T-helper 2 cell (primary cell): ENCODE data around the gene SEMA4D.
"Not testable (repeated sequence)": the region's sequence is repeated elsewhere in the genome, so short reads cannot be mapped to it uniquely, and the experiment has no call there.

ENCODE experiments used
- DNase-seq, 5 experiments: peaks; one replicate each; pipeline versions ENCODE4 v3.0.0 to v3.0.0-alpha.2; 2012 to 2022

SEMA4D gene

DNA sequence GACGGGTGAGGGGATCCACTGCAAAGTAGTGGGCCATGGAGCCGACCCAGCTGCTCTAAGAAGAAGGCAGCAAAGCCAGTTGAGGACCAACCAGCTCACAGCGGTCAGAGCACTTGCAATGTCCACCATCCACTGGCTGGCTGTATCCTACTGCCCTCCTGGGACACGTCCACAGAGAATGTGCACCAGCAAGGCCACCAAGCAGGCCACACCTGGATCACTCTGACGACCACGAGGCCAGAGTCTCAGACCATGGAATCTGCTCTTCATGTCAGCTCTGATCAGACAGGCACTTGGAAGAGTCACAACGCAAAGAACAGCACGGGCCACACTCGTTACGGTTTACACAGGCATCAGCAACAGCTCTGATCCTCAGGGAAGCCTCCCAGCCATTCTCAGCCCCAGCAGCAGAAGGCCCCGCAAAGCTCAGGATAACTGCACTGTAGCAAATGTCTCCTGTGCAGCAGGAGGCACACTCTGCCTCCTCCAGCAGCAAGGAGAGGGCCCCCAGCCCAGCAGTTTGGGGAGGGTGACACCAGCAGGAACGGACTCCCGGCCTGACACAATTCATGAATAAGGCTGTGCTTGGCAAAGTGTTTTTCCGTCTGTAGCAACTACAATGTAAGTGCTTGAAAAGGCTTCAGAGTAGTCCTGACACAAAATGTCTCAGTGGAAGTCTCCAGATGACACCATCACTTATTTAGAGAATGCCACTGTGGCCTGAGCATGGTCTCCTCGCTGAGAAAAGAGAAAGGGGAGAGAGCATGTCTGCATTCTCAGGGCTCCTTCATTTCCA, 15.7 kb downstream of the SEMA4D start:
- no peak for DNase-seq

DNA sequence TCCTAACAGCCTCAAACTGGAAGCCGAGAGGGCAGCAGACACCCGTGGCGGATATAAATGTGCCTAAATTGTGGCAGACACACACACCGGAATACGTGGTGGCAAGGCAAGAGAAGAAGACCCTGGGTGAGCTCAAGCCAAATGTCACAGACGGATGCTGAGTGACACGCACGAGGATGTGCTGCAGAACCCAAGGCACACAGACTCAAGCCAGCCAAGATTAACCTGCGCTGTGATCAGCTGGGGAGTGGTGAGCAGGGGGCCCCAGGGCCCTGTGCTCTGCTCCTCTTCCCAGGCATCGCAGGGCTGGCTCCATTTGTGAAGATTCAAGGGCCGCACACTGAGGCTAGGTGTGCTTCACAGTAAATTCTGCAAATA, 16.4 kb downstream of the SEMA4D start:
- peak in 2 of 5 experiments; percentile 53 to 84 for DNase-seq

- DNase-seq: peak in 1 of 5 experiments; percentile 76
Measured at GRCh38 chr9:89480825-89481537, 16.9 kb downstream of the SEMA4D start.

GRCh38 chr9:89480372-89480771, 17.5 kb downstream of the SEMA4D start:
- DNase-seq: not testable (repeated sequence)

DNA sequence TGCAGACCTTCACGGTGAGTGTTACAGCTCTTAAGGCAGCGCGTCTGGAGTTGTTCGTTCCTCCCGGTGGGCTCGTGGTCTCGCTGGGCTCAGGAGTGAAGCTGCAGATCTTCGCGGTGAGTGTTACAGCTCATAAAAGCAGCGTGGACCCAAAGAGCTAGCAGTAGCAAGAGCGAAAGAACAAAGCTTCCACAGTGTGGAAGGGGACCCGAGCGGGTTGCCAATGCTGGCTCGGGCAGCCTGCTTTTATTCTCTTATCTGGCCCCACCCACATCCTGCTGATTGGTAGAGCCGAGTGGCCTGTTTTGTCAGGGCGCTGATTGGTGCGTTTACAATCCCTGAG, 18.3 kb downstream of the SEMA4D start:
- DNase-seq: not testable (repeated sequence)

GRCh38 chr9:89478821-89479668, 18.9 kb downstream of the SEMA4D start:
- no peak for DNase-seq

- peak in 4 of 5 experiments; percentile 40 to 84 (median 50) for DNase-seq
Measured at GRCh38 chr9:89477811-89478630, 19.9 kb downstream of the SEMA4D start.

DNA sequence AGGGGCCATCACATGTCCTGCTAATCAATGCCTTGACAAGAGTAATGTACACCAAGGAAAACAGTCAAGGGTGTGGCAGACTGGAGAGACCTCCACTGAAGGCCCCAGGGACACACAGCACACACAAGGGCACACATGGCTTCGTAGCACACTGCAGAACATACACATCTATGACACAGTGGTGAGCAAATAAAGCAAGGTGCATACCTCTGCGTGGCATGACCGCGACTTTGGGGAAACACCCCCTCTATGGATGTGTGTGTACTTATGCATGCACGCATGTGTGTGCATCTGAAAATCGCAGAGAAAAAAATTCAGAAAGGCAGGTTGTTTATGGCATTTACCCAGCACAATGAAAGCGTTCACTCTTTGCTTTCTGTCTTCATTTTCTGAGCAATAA, 20.5 kb downstream of the SEMA4D start:
- peak in 2 of 5 experiments; percentile 35 to 78 for DNase-seq

- no peak for DNase-seq
Measured at GRCh38 chr9:89476546-89476945, 21.4 kb downstream of the SEMA4D start.

GRCh38 chr9:89475891-89476440, 21.9 kb downstream of the SEMA4D start:
- no peak for DNase-seq

GRCh38 chr9:89474939-89475338, 23.0 kb downstream of the SEMA4D start:
- no peak for DNase-seq

DNA sequence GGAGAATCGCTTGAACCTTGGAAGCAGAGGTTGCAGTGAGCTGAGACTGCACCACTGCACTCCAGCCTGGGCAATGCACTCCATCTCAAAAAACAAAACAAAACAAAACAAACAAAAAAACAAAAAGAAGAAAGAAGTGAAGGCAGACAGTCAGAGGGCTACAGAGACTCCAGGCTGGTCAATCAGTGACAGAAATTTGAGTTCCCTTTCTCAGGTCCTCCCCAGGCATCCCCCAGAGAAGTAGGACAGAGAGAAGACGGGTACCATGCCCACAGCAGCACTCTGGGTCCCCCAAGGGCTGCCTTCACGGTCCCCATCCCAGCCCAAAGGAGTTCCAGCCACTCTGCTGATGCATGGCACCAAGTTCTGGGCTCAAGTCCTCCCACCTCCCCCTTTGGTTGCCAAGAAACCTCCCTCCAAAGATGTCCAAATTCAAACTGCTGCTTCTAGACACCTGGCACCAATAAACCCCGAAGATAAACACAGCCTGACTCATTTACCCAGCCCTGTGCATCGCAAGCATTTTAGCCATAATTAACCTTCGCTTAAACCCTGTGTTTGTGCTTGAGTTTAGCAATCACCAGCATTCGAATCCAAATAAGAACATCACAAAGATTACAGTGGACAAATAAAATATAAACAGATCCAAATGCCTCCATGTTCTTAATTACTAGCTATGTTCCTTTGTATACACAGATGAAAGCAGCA, 24.0 kb downstream of the SEMA4D start:
- no peak for DNase-seq

GRCh38 chr9:89471796-89472320, 26.1 kb downstream of the SEMA4D start:
- DNase-seq: peak in 1 of 5 experiments; percentile 81

DNA sequence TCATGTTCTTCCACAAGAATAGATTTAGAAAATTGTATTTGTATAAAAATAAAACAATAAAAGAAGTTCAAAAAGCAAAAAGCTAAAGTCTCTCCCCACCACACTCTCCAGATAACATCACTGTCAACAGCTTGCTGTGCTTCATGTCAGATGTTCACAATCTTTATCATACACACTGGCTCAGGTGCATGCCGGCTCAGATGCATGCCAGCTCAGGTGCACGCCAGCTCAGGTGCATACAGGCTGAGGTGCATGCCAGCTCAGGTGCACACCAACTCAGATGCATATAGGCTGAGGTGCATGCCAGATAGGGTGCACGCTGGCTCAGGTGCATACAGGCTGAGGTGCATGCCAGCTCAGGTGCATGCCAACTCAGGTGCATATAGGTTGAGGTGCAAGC, 26.5 kb downstream of the SEMA4D start:
- peak in 1 of 5 experiments; percentile 70 for DNase-seq

DNA sequence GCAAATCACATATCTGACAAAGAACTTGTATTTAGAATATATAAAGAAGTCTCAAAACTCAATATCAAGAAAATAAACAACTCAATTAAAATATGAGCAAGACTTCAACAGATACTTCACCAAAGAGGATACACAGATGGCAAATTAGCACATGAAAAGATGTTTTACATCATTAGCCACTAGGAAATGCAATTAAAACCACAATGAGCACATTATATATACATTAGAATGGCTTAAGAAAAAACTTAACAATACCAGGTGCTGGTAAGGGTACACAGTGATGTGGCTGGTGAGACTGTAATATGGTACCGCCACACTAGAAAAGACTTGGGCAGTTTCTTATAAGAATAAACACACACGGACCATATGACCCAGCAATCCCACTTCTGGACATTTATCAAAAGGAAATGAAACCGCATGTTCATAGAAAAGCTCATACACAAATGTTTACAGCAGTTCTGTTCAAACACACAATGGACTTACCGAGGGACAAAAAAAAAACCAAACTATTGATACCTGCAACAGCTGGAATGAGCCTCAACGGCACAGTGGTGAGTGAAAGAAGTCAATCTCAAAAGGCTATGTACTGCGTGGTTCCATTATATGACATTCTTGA, 27.6 kb downstream of the SEMA4D start:
- peak in 1 of 5 experiments; percentile 57 for DNase-seq

GRCh38 chr9:89469003-89469402, 28.9 kb downstream of the SEMA4D start:
- peak in 1 of 5 experiments; percentile 78 for DNase-seq

GRCh38 chr9:89468281-89468960, 29.5 kb downstream of the SEMA4D start:
- DNase-seq: peak in 1 of 5 experiments; percentile 63

GRCh38 chr9:89467278-89467625, 30.7 kb downstream of the SEMA4D start:
- DNase-seq: peak in 1 of 5 experiments; percentile 70

DNA sequence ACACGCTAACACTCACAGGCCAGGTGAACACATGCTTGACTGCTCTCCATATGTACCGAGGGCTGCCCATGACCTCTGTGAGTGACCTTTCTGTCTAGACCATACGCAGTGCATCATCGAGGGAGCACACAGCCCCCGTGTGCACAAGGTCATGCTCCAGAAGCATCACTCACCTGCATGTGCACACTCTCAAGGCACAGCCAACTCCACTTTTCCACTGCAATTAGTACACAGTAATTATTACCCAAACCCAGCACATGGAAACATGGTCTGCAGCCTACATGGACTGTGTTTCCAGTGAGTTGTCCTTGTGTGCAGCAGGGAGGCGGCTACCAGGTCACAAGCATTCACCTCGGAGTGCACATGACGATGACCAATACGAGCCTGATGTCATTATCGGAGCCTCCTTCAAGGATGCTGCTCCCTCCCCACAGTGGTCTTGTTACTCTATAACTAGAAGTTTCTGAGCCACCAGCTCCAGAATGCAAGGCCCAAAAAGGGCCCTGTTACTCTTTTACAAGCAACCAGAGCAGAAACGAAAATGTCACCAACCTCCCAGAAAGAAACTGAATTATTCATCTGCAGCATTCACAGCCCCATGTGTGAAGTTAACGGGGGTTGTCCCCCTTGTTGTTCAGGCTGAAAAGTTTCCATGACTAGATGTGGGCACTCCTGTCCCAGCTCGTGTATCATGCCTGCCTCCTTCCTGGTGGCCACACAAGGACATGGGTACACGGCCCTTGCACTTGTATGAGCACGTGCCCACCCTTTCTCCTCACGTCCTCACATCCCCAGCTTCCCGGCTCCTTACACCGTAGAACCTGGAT, 31.2 kb downstream of the SEMA4D start:
- DNase-seq: peak in 1 of 5 experiments; percentile 67
